Spleen (tissue), 11 donors: ENCODE data around the gene CAMTA2. TPM values are rescaled to one million over a fixed set of nuclear protein-coding genes. Genes with fewer than 3 reads are reported as not detected.

ENCODE experiments used
- DNase-seq: peaks from one replicate; pipeline ENCODE4 v3.0.0-alpha.2; 2020
- H3K27ac ChIP-seq, 8 donors: fragments of 200-600 bp; sonication (generic) in 7 of 8; 1 replicate in 4 of 8; 2 replicates in 4 of 8; pipeline versions ENCODE4 v1.5.0 to v1.8.0; 2016 to 2021; ENCODE audit warnings: inconsistent platforms in 4 of 8, mild to moderate bottlenecking in 4 of 8, moderate library complexity in 1 of 8
- H3K27me3 ChIP-seq, 7 donors: fragments of 200-600 bp; sonication (generic) in 6 of 7; replicated peaks in 1 of 7; 1 replicate in 4 of 7; 2 replicates in 3 of 7; pipeline versions ENCODE4 v1.5.0 to v1.8.0; 2016 to 2021; ENCODE audit warnings: inconsistent platforms in 3 of 7, mild to moderate bottlenecking in 1 of 7
- H3K36me3 ChIP-seq, 6 donors: fragments of 200-600 bp; sonication (generic) in 5 of 6; 1 replicate in 4 of 6; 2 replicates in 2 of 6; pipeline versions ENCODE4 v1.5.0 to v1.8.0; 2016 to 2021; ENCODE audit warnings: inconsistent platforms in 2 of 6
- H3K4me1 ChIP-seq, 6 donors: fragments of 200-600 bp; sonication (generic) in 5 of 6; 1 replicate in 3 of 6; 2 replicates in 3 of 6; pipeline versions ENCODE4 v1.5.0 to v1.8.0; 2016 to 2021; ENCODE audit warnings: inconsistent platforms in 3 of 6
- H3K4me3 ChIP-seq, 8 donors: fragments of 200-600 bp; sonication (generic) in 7 of 8; 1 replicate in 4 of 8; 2 replicates in 4 of 8; pipeline versions ENCODE4 v1.5.0 to v1.8.0; 2016 to 2021; ENCODE audit warnings: inconsistent platforms in 4 of 8, mild to moderate bottlenecking in 4 of 8, moderate library complexity in 2 of 8
- H3K9me3 ChIP-seq, 8 donors: fragments of 200-600 bp; sonication (generic) in 7 of 8; 1 replicate in 4 of 8; 2 replicates in 4 of 8; pipeline versions ENCODE4 v1.5.0 to v1.8.0; 2016 to 2021; ENCODE audit warnings: inconsistent platforms in 4 of 8
- CTCF ChIP-seq, 11 experiments: fragments of 200-600 bp in 7 of 11; fragments of 450-650 bp in 4 of 11; sonication (generic) in 4 of 11; IDR thresholded peaks in 8 of 11; conservative IDR thresholded peaks in 3 of 11; 1 replicate in 7 of 11; 2 replicates in 4 of 11; pipeline versions ENCODE4 v1.4.0 to v1.8.0; 2016 to 2021; ENCODE audit warnings: antibody characterized with exemption in 11 of 11, inconsistent platforms in 4 of 11, mild to moderate bottlenecking in 1 of 11
- POLR2A ChIP-seq, 3 donors: fragments of 450-650 bp; IDR thresholded peaks; one replicate each; pipeline ENCODE4 v1.5.1; 2017; ENCODE audit warnings: antibody characterized with exemption in 3 of 3, mild to moderate bottlenecking in 1 of 3
- POLR2AphosphoS5 ChIP-seq, 3 donors: sonication (generic); formaldehyde crosslinking; IDR thresholded peaks; one replicate each; pipeline ENCODE4 v1.5.1; 2017; ENCODE audit warnings: antibody characterized with exemption in 3 of 3
- WGBS, 5 donors: extraction: QIAGEN DNeasy Blood & Tissue Kit in 3 of 5; methylation state at CpG; one replicate each; pipeline versions ENCODE4 v1.1.5 to v1.1.7; 2013 to 2018; 5-methylcytosine and 5-hydroxymethylcytosine counted together
- intact Hi-C: fragments of 100-400 bp; cut with DNase I; formaldehyde crosslinking; loops from one replicate; pipeline ENCODE4 v1.15.0; 2023; ENCODE audit warnings: low total_unique reads
- polyA plus RNA-seq, 3 donors: library from polyadenylated mRNA; stranded (reverse); fragments of 200-250 nt; gene quantifications; one replicate each; pipeline ENCODE4 v1.2.1, GENCODE V29; 2013
- total RNA-seq, 7 donors: library from RNA; depleted of rRNA in 3 of 7; stranded (reverse); fragments of >200 nt in 3 of 7; fragmentation: NEBNext Ultra II Directional in 4 of 7; extraction: Animal tissue kit (Norgen Biotek cat#: 25700) in 4 of 7; gene quantifications; one replicate each; pipeline versions ENCODE4 v1.1.0 to v1.2.1, GENCODE V29; 2016 to 2021
- donor health status: healthy with polysubstance abuse.
- donor health status: DM: no; HTN: no; CAD: no; lungs with moderate emphysema.
- donor health status: DM: no; HTN: no; CAD: no.
- donor health status: Bipolar disorder and iron deficiency.
- donor health status: healthy.
- donor health status: DM: no; HTN: no; CAD: no.
- donor health status: DM: yes; HTN: yes; CAD: no.

The CAMTA2 gene
- total and polyA plus RNA-seq, 10 donors = 21.3 to 79.8 (median 50.5) TPM

GRCh38 chr17:4960279-4960922, 27.1 kb downstream of the CAMTA2 start:
- intact Hi-C loops = no loop called here
- H3K27ac ChIP-seq = no peak overlapping the region
- H3K36me3 ChIP-seq = peaks cover 6 to 69% (median 25%) of the 10 kb centered on the region in 6 donors
- no peak overlapping the region for H3K4me3 ChIP-seq
- WGBS, 5 donors = 80 to 88% (median 85%) methylated on average over 9 of the region's 9 CpGs
- TF ChIP-seq POLR2A (IDR thresholded peaks at IDR 0.05) = no peak
- DNase-seq = no peak
- no peaks in the 10 kb centered on the region for H3K9me3 ChIP-seq
- no peaks in the 10 kb centered on the region for H3K27me3 ChIP-seq
- H3K4me1 ChIP-seq = peaks cover 0 to 16% (median 3%) of the 10 kb centered on the region in 6 donors

GRCh38 chr17:4959261-4959965, 28.1 kb downstream of the CAMTA2 start:
- peak in 1 of 3 donors; percentile 23 for TF ChIP-seq POLR2AphosphoS5 (IDR thresholded peaks at IDR 0.05)
- TF ChIP-seq CTCF (IDR thresholded peaks at IDR 0.05 in 8 of 11, conservative IDR thresholded peaks at IDR 0.05 in 3 of 11) = no peak
- Histone ChIP-seq H3K4me1 (peaks cover 0 to 6% (median 0%) of the 10 kb centered on the region in 6 donors), H3K27me3 (no peaks in the 10 kb centered on the region), H3K27ac (no peak overlapping the region), H3K36me3 (peaks cover 6 to 59% (median 24%) of the 10 kb centered on the region in 6 donors), H3K4me3 (no peak overlapping the region), H3K9me3 (no peaks in the 10 kb centered on the region)
- intact Hi-C loops = no loop called here
- WGBS, 5 donors = 89 to 95% (median 92%) methylated on average over 17 to 18 of the region's 18 CpGs
- DNase-seq = no peak

- no peaks in the 10 kb centered on the region for H3K27me3 ChIP-seq
- TF ChIP-seq POLR2A (IDR thresholded peaks at IDR 0.05) (no peak), POLR2AphosphoS5 (IDR thresholded peaks at IDR 0.05) (no peak), CTCF (IDR thresholded peaks at IDR 0.05 in 8 of 11, conservative IDR thresholded peaks at IDR 0.05 in 3 of 11) (no peak)
- intact Hi-C loops = no loop called here
- peaks cover 6 to 57% (median 24%) of the 10 kb centered on the region in 6 donors for H3K36me3 ChIP-seq
- DNase-seq = no peak
- WGBS, 5 donors = 76 to 90% (median 81%) methylated on average over 3 of the region's 3 CpGs
- no peaks in the 10 kb centered on the region for H3K9me3 ChIP-seq
- H3K27ac ChIP-seq = no peak overlapping the region
- H3K4me1 ChIP-seq = peaks cover 0 to 4% (median 0%) of the 10 kb centered on the region in 6 donors
- no peak overlapping the region for H3K4me3 ChIP-seq
These were observed 29.4 kb downstream of the CAMTA2 start for GRCh38 chr17:4958102-4958501.

- H3K4me3 ChIP-seq = no peak overlapping the region
- peaks cover 6 to 49% (median 24%) of the 10 kb centered on the region in 6 donors for H3K36me3 ChIP-seq
- intact Hi-C loops = no loop called here
- peak in 6 of 11 experiments; percentile 27 to 35 (median 32) for TF ChIP-seq CTCF (IDR thresholded peaks at IDR 0.05 in 8 of 11, conservative IDR thresholded peaks at IDR 0.05 in 3 of 11)
- no peak for TF ChIP-seq POLR2AphosphoS5 (IDR thresholded peaks at IDR 0.05)
- 70 to 89% (median 81%) methylated on average over 10 of the region's 10 CpGs for WGBS, 5 donors
- no peak for DNase-seq
- no peak overlapping the region for H3K27ac ChIP-seq
- no peaks in the 10 kb centered on the region for H3K9me3 ChIP-seq
- H3K4me1 ChIP-seq = peaks cover 0 to 4% (median 1%) of the 10 kb centered on the region in 6 donors
- no peaks in the 10 kb centered on the region for H3K27me3 ChIP-seq
These were observed 30.9 kb downstream of the CAMTA2 start for GRCh38 chr17:4956493-4957061.
